ENCODE measurements around the gene SOX8. TPM values are rescaled to one million over a fixed set of nuclear protein-coding genes. Genes with fewer than 3 reads are reported as not detected.
"Not testable (repeated sequence)": the region's sequence is repeated elsewhere in the genome, so short reads cannot be mapped to it uniquely, and the experiment has no call there.

Gene SOX8
- total RNA-seq, 1 donor from 2014 or later, result 0.75 TPM

- Mint-ChIP-seq H3K4me3 (no peak overlapping the region), H3K4me1 (no peaks in the 10 kb centered on the region), H3K27ac (no peak overlapping the region), H3K36me3 (peaks cover 53% of the 10 kb centered on the region), H3K9me3 (peaks cover 42% of the 10 kb centered on the region), H3K27me3 (ENCODE audit: insufficient read depth, low read depth) (no peaks in the 10 kb centered on the region)
- Histone ChIP-seq H3K4me2 (no peak overlapping the region), H3K27ac (no peak overlapping the region), H4K20me1 (ENCODE audit: low read depth) (no peaks in the 10 kb centered on the region), H3K9ac (no peak overlapping the region), H2AFZ (replicated peaks) (no peak overlapping the region), H3K36me3 (no peaks in the 10 kb centered on the region), H3F3A (ENCODE audit: low read depth) (no peaks in the 10 kb centered on the region), H3K9me3 (ENCODE audit: low read depth) (no peaks in the 10 kb centered on the region), H3K79me2 (ENCODE audit: low read depth) (no peaks in the 10 kb centered on the region), H3K27me3 (no peaks in the 10 kb centered on the region), H3K4me3 (no peak overlapping the region), H3K4me1 (no peaks in the 10 kb centered on the region)
- DNase-seq (ENCODE audit: low spot score), result no peak
- TF ChIP-seq EZH2 (IDR thresholded peaks at IDR 0.05), result no peak
These were observed 37.6 kb upstream of the SOX8 start for GRCh38 chr16:943971-944370.

DNA sequence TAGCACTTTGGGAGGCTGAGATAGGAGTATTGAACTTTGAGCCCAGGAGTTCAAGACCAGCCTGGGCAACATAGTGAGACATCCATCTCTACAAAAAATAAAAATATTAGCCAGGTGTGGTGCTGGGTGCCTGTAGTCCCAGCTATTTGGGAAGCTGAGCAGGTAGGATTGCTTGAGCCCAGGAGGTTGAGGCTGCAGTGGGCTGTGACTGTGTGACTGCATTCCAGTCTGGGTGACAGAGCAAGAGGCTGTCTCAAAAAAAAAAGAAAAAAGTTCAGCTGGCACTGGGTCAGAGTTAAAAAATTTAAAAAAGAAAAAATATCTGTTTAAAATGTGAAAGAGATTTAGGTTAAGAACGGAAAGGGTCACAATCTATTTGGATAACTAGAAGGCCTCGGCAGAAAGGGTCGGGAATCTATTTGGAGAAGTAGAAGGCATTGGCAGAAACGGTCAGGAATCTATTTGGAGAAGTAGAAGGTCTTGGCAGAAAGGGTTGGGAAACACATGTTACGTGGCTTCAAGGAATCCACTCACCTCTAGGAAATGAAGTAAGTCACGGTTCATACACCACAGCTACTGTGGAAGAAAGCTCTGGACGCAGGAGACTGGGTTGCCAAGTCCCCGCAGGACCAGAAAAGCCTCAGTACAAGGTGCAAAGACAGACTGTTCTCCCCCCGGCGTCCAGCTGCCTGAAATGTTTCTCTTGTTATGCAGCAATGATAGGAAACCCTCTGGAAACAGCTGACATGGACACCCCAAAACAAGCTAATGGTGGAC, 36.1 kb upstream of the SOX8 start:
- Mint-ChIP-seq H3K9me3 (peaks cover 35% of the 10 kb centered on the region), H3K27ac (no peak overlapping the region)
- no peaks in the 10 kb centered on the region for H3K27me3 ChIP-seq

DNA sequence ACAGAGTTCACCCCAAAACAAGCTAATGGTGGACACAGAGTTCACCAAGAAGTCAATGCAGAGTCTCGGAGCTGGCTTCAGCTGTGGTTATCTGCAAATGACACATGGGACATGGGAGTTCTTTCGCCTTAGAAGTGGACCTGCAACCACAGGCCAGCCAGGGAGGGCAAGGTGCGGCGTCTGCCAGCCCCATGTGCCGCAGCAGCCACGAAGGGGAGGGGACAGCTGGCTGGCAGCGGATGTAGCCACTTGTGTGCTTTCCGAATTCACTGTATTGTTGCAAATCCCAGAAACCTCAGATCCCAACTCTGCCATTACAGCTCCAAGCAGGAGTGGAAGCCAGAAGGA, 35.5 kb upstream of the SOX8 start:
- Histone ChIP-seq H3K36me3 (no peaks in the 10 kb centered on the region), H3F3A (ENCODE audit: low read depth) (no peaks in the 10 kb centered on the region), H3K4me3 (no peak overlapping the region), H2AFZ (replicated peaks) (no peak overlapping the region), H4K20me1 (ENCODE audit: low read depth) (no peaks in the 10 kb centered on the region), H3K79me2 (ENCODE audit: low read depth) (no peaks in the 10 kb centered on the region), H3K4me2 (no peak overlapping the region), H3K9me3 (ENCODE audit: low read depth) (no peaks in the 10 kb centered on the region), H3K9ac (no peak overlapping the region), H3K27me3 (no peaks in the 10 kb centered on the region), H3K4me1 (no peaks in the 10 kb centered on the region), H3K27ac (no peak overlapping the region)
- Mint-ChIP-seq H3K27me3 (ENCODE audit: insufficient read depth, low read depth) (no peaks in the 10 kb centered on the region), H3K4me3 (no peak overlapping the region), H3K27ac (no peak overlapping the region), H3K36me3 (peaks cover 40% of the 10 kb centered on the region), H3K9me3 (peaks cover 29% of the 10 kb centered on the region), H3K4me1 (no peaks in the 10 kb centered on the region)
- TF ChIP-seq EZH2 (IDR thresholded peaks at IDR 0.05) (no peak), EZH2phosphoT487 (IDR thresholded peaks at IDR 0.05) (no peak)
- TF ChIP-seq, protein P1, sequence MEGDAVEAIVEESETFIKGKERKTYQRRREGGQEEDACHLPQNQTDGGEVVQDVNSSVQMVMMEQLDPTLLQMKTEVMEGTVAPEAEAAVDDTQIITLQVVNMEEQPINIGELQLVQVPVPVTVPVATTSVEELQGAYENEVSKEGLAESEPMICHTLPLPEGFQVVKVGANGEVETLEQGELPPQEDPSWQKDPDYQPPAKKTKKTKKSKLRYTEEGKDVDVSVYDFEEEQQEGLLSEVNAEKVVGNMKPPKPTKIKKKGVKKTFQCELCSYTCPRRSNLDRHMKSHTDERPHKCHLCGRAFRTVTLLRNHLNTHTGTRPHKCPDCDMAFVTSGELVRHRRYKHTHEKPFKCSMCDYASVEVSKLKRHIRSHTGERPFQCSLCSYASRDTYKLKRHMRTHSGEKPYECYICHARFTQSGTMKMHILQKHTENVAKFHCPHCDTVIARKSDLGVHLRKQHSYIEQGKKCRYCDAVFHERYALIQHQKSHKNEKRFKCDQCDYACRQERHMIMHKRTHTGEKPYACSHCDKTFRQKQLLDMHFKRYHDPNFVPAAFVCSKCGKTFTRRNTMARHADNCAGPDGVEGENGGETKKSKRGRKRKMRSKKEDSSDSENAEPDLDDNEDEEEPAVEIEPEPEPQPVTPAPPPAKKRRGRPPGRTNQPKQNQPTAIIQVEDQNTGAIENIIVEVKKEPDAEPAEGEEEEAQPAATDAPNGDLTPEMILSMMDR (IDR thresholded peaks at IDR 0.05), result no peak
- no peak for DNase-seq (ENCODE audit: low spot score)

More for the DNA sequence above, 36.1 kb upstream of the SOX8 start:
- Mint-ChIP-seq H3K36me3 (peaks cover 46% of the 10 kb centered on the region), H3K27me3 (ENCODE audit: insufficient read depth, low read depth) (no peaks in the 10 kb centered on the region), H3K4me3 (no peak overlapping the region), H3K4me1 (no peaks in the 10 kb centered on the region)
- Histone ChIP-seq H2AFZ (replicated peaks) (no peak overlapping the region), H3K79me2 (ENCODE audit: low read depth) (no peaks in the 10 kb centered on the region), H3K9ac (no peak overlapping the region), H3K9me3 (ENCODE audit: low read depth) (no peaks in the 10 kb centered on the region), H3K36me3 (no peaks in the 10 kb centered on the region), H3K4me1 (no peaks in the 10 kb centered on the region), H3K4me3 (no peak overlapping the region), H4K20me1 (ENCODE audit: low read depth) (no peaks in the 10 kb centered on the region), H3K27ac (no peak overlapping the region), H3F3A (ENCODE audit: low read depth) (no peaks in the 10 kb centered on the region), H3K4me2 (no peak overlapping the region)
- DNase-seq (ENCODE audit: low spot score), result no peak
- TF ChIP-seq EZH2 (IDR thresholded peaks at IDR 0.05), result no peak
- no peak for TF ChIP-seq EZH2phosphoT487 (IDR thresholded peaks at IDR 0.05)
- TF ChIP-seq, protein P1 (IDR thresholded peaks at IDR 0.05), result no peak

DNA sequence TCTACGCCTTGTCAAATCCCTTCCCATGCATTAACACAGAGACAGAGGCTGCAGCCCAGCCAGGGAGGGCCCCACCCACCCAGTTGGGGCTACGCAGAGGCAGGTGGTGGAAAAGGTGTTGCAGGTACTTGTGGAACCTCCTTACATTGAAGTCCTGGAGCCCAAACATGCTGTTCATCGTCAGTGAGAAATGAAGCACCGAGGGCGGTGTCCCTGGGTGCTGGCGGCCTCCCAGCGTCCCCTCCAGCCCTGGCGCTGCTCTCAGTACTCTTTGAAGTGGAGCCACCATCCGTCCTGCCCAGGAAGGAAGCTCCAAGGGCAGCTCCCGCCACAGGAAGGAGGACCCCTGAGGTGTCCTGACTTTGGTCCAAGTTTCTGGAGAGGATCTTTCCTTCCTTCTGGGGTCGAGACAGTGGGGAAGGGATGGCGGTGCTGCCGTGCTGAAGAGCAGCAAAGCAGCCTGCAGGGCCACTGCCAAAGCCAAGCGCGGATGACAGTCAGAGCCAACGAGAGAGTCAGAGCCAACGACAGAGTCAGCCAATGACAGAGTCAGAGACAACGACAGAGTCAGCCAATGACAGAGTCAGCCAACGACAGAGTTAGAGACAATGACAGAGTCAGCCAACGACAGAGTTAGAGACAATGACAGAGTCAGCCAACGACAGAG, 34.2 kb upstream of the SOX8 start:
- Histone ChIP-seq H3F3A (ENCODE audit: low read depth) (no peaks in the 10 kb centered on the region), H3K79me2 (ENCODE audit: low read depth) (no peaks in the 10 kb centered on the region), H2AFZ (replicated peaks) (no peak overlapping the region), H3K27ac (no peak overlapping the region), H3K9ac (no peak overlapping the region), H3K27me3 (no peaks in the 10 kb centered on the region), H3K36me3 (no peaks in the 10 kb centered on the region), H3K4me3 (no peak overlapping the region), H3K9me3 (ENCODE audit: low read depth) (no peaks in the 10 kb centered on the region), H3K4me2 (no peak overlapping the region), H4K20me1 (ENCODE audit: low read depth) (no peaks in the 10 kb centered on the region), H3K4me1 (no peaks in the 10 kb centered on the region)
- DNase-seq (ENCODE audit: low spot score), result no peak
- H3K4me1 Mint-ChIP-seq, result peaks cover 5% of the 10 kb centered on the region
- H3K27me3 Mint-ChIP-seq (ENCODE audit: insufficient read depth, low read depth), result no peaks in the 10 kb centered on the region
- peaks cover 33% of the 10 kb centered on the region for H3K36me3 Mint-ChIP-seq
- H3K27ac Mint-ChIP-seq, result no peak overlapping the region
- TF ChIP-seq EZH2 (IDR thresholded peaks at IDR 0.05), result no peak
- TF ChIP-seq, protein P1 (IDR thresholded peaks at IDR 0.05), result no peak
- no peak for TF ChIP-seq EZH2phosphoT487 (IDR thresholded peaks at IDR 0.05)
- peaks cover 18% of the 10 kb centered on the region for H3K9me3 Mint-ChIP-seq
- H3K4me3 Mint-ChIP-seq, result no peak overlapping the region

GRCh38 chr16:947922-948303, 33.7 kb upstream of the SOX8 start:
- H3K27me3 ChIP-seq; H3K4me3 ChIP-seq; H3K27me3 Mint-ChIP-seq (ENCODE audit: insufficient read depth, low read depth); H3K4me1 Mint-ChIP-seq; H3K36me3 ChIP-seq; H3K4me3 Mint-ChIP-seq; H3K4me1 ChIP-seq; H4K20me1 ChIP-seq (ENCODE audit: low read depth); DNase-seq (ENCODE audit: low spot score); H3K79me2 ChIP-seq (ENCODE audit: low read depth); H3F3A ChIP-seq (ENCODE audit: low read depth); H3K9me3 ChIP-seq (ENCODE audit: low read depth); H2AFZ ChIP-seq (replicated peaks); H3K27ac Mint-ChIP-seq; H3K4me2 ChIP-seq; H3K9ac ChIP-seq; H3K27ac ChIP-seq: not testable (repeated sequence)
- Mint-ChIP-seq H3K9me3 (peaks cover 13% of the 10 kb centered on the region), H3K36me3 (peaks cover 30% of the 10 kb centered on the region)

All from neural progenitor cell (in vitro differentiated cells).